Cardiac muscle cell (in vitro differentiated cells and primary cell): ENCODE results near the gene ARPC1B. TPM values are rescaled to one million over a fixed set of nuclear protein-coding genes. Genes with fewer than 3 reads are reported as not detected.

Source experiments
- DNase-seq, 2 donors: peaks; one replicate each; pipeline versions ENCODE4 v3.0.0 to v3.0.0-alpha.2; 2010 to 2017; ENCODE audit warnings: low read depth in 1 of 2, low spot score in 1 of 2
- H3K27ac ChIP-seq: fragments of 200-600 bp; sonication (generic); 2 replicates; pipeline ENCODE4 v1.5.1; 2016
- H3K27me3 ChIP-seq: fragments of 200-600 bp; sonication (generic); 2 replicates; pipeline ENCODE4 v1.6.0; 2016; ENCODE audit warnings: control low read depth
- H3K36me3 ChIP-seq: fragments of 200-600 bp; sonication (generic); 2 replicates; pipeline ENCODE4 v1.5.1; 2016; ENCODE audit warnings: control low read depth
- H3K4me1 ChIP-seq: fragments of 200-600 bp; sonication (generic); 2 replicates; pipeline ENCODE4 v1.8.1; 2017; ENCODE audit warnings: low read depth, mild to moderate bottlenecking, mixed run types
- H3K4me3 ChIP-seq: fragments of 200-600 bp; sonication (generic); 2 replicates; pipeline ENCODE4 v1.5.1; 2016; ENCODE audit warnings: mild to moderate bottlenecking
- H3K9me3 ChIP-seq: fragments of 200-600 bp; sonication (generic); 2 replicates; pipeline ENCODE4 v1.5.1; 2017; ENCODE audit warnings: low read depth, mild to moderate bottlenecking, control low read depth
- CTCF ChIP-seq: IDR thresholded peaks from 2 replicates; pipeline ENCODE4 v1.5.1; 2012; ENCODE audit warnings: low read depth, mild to moderate bottlenecking, low read length
- polyA plus RNA-seq: library from polyadenylated mRNA; unstranded; fragments of >200 nt; fragmentation: Nextera tagmentation; extraction: Ambion mirVana; gene quantifications from 2 replicates; pipeline ENCODE4 v1.2.1, GENCODE V29; 2016
- total RNA-seq: library from RNA; depleted of rRNA; stranded (reverse); fragments of >200 nt; gene quantifications from 2 replicates; pipeline ENCODE4 v1.2.3, GENCODE V29; 2016

Gene ARPC1B
- total and polyA plus RNA-seq, 2 experiments from 2014 or later = 38.7 to 49.3 TPM

- DNase-seq = peak in 1 of 2 donors; percentile 20
- no peaks in the 10 kb centered on the region for H3K4me1 ChIP-seq
- H3K4me3 ChIP-seq = no peak overlapping the region
- H3K9me3 ChIP-seq = no peaks in the 10 kb centered on the region
- no peaks in the 10 kb centered on the region for H3K27me3 ChIP-seq
- TF ChIP-seq CTCF = peak; percentile 50
- H3K27ac ChIP-seq = no peak overlapping the region
- peaks cover 45% of the 10 kb centered on the region for H3K36me3 ChIP-seq
Observed at GRCh38 chr7:99365318-99366141, 9.0 kb upstream of the ARPC1B start.

DNA sequence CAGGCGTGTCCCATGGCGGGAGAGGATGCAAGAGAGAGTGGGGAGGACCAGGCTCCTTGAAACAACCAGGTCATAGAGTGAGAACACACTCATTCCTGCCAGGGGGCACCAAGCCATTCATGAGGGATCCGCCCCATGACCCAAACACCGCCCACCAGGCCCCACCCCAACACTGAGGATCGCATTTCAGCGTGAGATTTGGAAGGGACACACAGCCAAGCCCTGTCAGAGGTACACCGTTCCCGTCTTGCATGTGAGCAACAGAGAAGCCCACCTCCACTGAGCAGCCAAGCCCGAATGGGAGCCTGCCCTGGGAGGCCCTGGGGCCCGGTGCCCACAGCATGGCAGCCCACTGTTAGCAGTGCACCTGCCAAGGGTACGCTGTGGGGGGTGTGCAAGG is 7.9 kb upstream of the ARPC1B start:
- Histone ChIP-seq H3K27ac (no peak overlapping the region), H3K27me3 (no peaks in the 10 kb centered on the region), H3K4me3 (no peak overlapping the region), H3K4me1 (no peaks in the 10 kb centered on the region), H3K9me3 (no peaks in the 10 kb centered on the region), H3K36me3 (peaks cover 44% of the 10 kb centered on the region)
- TF ChIP-seq CTCF = no peak
- DNase-seq = no peak

DNA sequence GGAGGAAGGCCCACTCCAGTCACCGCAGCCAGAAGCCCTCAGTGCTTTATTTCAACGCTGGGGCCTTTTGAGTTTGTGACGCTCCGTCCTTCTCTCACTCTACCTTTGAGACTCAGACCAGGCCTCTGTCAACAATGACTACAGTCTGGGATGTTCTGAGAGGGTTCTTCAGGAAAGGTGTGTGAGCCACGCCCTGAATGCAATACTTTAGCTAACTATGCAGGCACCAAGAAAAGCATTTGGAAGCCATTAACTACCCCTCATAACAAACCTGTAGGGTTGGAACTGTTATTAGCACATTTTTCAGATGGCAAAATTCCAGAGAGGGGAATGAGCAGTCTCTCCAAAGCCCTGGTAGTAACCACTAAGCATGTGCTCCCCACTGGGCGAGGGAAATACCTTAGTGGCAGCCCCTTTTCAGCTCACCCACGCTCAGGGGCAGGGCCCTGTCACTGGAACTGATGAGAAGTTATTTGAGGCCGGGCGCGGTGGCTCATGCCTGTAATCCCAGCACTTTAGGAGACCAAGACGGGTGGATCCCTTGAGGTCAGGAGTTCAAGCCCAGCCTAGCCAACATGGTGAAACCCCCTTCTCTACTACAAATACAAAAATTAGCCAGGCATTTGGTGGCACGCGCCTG is 5.7 kb upstream of the ARPC1B start:
- Histone ChIP-seq H3K4me3 (no peak overlapping the region), H3K27me3 (no peaks in the 10 kb centered on the region), H3K27ac (no peak overlapping the region), H3K4me1 (peaks cover 9% of the 10 kb centered on the region), H3K36me3 (peaks cover 33% of the 10 kb centered on the region), H3K9me3 (no peaks in the 10 kb centered on the region)
- DNase-seq = no peak
- no peak for TF ChIP-seq CTCF

DNA sequence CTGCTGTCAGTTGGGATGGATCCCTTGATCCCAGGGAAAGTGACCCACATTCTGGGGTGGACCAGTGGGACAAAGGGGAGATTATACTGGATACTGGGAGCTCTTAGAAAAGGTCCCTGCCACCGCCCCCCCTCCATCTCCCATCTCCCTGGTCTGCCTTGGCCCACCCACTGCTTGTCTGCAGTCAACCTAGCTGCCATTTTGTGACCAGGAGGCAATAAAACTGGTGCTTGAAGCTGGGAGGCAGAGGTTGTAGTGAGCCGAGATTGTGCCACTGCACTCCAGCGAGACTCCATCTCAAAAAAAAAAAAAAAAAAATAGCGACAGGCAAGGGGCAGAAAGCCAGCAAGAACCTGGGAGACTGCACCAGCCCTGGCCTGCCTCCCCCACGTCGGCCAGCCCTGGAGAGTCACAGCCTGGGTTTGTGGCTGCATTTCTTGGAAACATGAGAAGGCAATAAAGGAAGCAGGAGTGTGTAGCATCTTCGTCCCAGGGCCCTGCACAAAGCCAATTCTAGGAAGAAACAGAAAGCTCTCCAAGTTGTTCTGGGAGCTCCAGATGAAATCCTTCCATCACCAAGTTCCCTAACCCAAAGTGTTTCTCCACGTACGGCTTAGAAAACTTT is 4.7 kb upstream of the ARPC1B start:
- DNase-seq = peak in 1 of 2 donors; percentile 66
- Histone ChIP-seq H3K27ac (no peak overlapping the region), H3K36me3 (peaks cover 25% of the 10 kb centered on the region), H3K4me1 (peaks cover 9% of the 10 kb centered on the region), H3K4me3 (no peak overlapping the region), H3K27me3 (no peaks in the 10 kb centered on the region), H3K9me3 (no peaks in the 10 kb centered on the region)
- TF ChIP-seq CTCF = no peak

GRCh38 chr7:99371376-99371920 is 3.1 kb upstream of the ARPC1B start:
- Histone ChIP-seq H3K9me3 (no peaks in the 10 kb centered on the region), H3K27ac (no peak overlapping the region), H3K36me3 (peaks cover 12% of the 10 kb centered on the region), H3K27me3 (no peaks in the 10 kb centered on the region), H3K4me3 (no peak overlapping the region), H3K4me1 (peaks cover 9% of the 10 kb centered on the region)
- no peak for DNase-seq
- no peak for TF ChIP-seq CTCF
